Measurements from ENCODE around the gene NUP210L.

The NUP210L gene

GRCh38 chr1:153944005-153944826 is 210.7 kb downstream of the NUP210L start:
- DNase-seq (ENCODE audit: low spot score), result no peak

DNA sequence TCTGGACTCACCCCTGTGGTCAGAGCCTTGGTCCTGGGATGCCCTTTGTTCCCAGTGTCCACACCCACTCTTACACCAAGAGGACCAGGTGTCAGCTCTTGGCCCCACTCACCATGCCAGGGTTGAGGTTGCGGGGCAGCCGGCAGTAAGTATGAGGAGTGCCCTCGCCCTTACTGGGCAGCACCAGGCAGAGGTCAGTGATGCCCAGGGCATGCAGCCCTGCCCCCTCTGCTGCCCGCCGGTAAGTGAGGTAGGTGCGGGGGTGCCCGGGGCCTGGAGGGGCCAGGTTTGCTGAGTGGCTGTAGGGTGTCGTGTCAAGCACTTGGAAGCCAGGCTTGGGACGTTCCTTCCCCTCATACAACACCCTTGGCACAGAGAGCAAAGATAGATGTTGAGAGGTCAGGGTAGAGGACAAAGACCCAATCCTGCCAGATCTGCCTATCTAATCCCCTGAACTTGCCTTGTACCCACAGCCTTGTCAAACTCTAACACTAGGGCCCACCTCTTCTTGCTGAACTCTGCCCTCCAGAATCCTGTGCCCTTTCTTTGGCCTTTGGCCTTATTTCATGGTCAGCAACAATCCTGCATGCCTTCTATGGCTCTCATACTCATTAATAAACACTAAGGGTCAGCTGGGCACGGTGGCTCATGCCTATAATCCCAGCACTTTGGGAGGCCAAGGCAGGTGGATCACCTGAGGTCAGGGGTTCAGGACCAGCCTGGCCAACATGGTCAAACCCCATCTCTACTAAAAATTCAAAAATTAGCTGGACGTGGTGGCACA is 211.9 kb downstream of the NUP210L start:
- no peak for DNase-seq (ENCODE audit: low spot score)

Data from kidney capillary endothelial cell (primary cell).